RKO (cell line): ENCODE measurements around the gene SMG9.

Experiments
- DNase-seq: peaks from one replicate; pipeline ENCODE4 v3.0.0-alpha.2; 2016; ENCODE audit warnings: low spot score

SMG9 gene

GRCh38 chr19:43754503-43755255, at the start of gene SMG9:
Gene SMG9, minus strand, starts transcription at chr19:43754962. Its CDS starts 4,221 bp downstream, at chr19:43750741.
- peak; percentile 95 for DNase-seq

GRCh38 chr19:43804432-43804831, 49.7 kb upstream of the SMG9 start:
- no peak for DNase-seq

GRCh38 chr19:43802216-43802951, 47.6 kb upstream of the SMG9 start, which contains the start of gene LYPD5:
Gene LYPD5, minus strand, starts transcription at chr19:43802447. Its CDS starts 67 bp downstream, at chr19:43802380.
- no peak for DNase-seq

GRCh38 chr19:43799502-43800142, 44.9 kb upstream of the SMG9 start:
- peak; percentile 22 for DNase-seq

- peak; percentile 64 for DNase-seq
Observed at GRCh38 chr19:43798546-43799409, 44.0 kb upstream of the SMG9 start.

- no peak for DNase-seq
Observed at GRCh38 chr19:43798026-43798545, 43.3 kb upstream of the SMG9 start.

GRCh38 chr19:43797556-43797955, 42.8 kb upstream of the SMG9 start:
- no peak for DNase-seq

GRCh38 chr19:43797118-43797517, 42.4 kb upstream of the SMG9 start:
- DNase-seq, result no peak

GRCh38 chr19:43790587-43790986, 35.8 kb upstream of the SMG9 start:
- DNase-seq, result no peak

- peak; percentile 55 for DNase-seq
Observed at GRCh38 chr19:43789029-43789428, 34.3 kb upstream of the SMG9 start.

GRCh38 chr19:43786665-43787064, 31.9 kb upstream of the SMG9 start:
- no peak for DNase-seq

GRCh38 chr19:43784981-43785808, 30.4 kb upstream of the SMG9 start:
- DNase-seq, result peak; percentile 91

GRCh38 chr19:43784241-43784980, 29.6 kb upstream of the SMG9 start:
- DNase-seq, result peak; percentile 85

GRCh38 chr19:43783636-43784035, 28.9 kb upstream of the SMG9 start:
- DNase-seq, result no peak

- DNase-seq, result no peak
Observed at GRCh38 chr19:43782689-43783231, 28.0 kb upstream of the SMG9 start.

- no peak for DNase-seq
Observed at GRCh38 chr19:43782311-43782660, 27.5 kb upstream of the SMG9 start.

GRCh38 chr19:43781630-43782310, 27.0 kb upstream of the SMG9 start:
- DNase-seq, result peak; percentile 58

GRCh38 chr19:43780706-43781525, 26.2 kb upstream of the SMG9 start, which contains the start of gene KCNN4:
Gene KCNN4, minus strand, starts transcription at chr19:43780973. Its CDS starts 112 bp downstream, at chr19:43780861.
- peak; percentile 94 for DNase-seq
